Measurements from ENCODE around the gene VEPH1.

Gene VEPH1

DNA sequence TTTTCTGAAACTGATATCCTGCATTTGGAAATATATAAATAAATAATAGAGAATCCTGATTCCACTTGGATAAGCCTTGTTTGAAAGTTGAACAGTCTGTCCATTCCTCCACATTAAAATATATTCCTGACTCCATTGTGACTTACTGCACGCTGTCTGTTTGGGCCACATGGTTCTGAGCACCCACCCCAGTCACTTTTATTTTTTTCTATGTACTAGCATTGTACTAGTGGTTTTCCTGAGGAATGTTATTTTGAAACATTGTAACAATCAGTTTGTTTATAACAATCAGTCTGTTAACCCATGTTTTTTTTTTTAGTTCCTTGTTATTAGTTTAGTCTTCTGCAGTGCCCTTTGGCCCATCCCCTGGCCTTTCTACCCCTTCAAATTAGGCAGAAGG, 255.8 kb downstream of the VEPH1 start:
- DNase-seq, result no peak

GRCh38 chr3:157242836-157243235, 260.4 kb downstream of the VEPH1 start:
- no peak for DNase-seq

DNA sequence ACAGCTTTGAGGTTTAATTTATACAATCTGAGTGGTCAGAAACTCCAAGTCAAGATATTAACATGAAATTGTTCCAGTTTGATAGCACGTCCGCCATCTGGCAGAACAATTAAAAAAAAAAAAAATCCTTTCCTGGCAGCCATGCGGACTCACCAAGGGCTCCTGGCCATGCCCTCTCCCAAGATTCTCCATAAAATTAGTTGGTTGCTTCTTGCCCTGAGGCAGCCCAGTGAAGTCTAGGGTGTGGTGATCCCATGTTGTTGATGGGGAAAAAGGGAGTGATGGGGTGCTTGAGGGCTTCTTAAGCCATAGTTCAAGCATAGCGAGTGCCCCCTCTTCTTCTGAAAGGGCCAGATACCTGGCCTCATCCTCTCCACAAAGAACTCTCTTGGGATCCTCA, 261.6 kb downstream of the VEPH1 start:
- DNase-seq, result no peak

- no peak for DNase-seq
These were observed 262.8 kb downstream of the VEPH1 start for GRCh38 chr3:157240408-157240807.

- peak; percentile 73 to 74 for DNase-seq
These were observed 264.0 kb downstream of the VEPH1 start for GRCh38 chr3:157239082-157239704.

DNA sequence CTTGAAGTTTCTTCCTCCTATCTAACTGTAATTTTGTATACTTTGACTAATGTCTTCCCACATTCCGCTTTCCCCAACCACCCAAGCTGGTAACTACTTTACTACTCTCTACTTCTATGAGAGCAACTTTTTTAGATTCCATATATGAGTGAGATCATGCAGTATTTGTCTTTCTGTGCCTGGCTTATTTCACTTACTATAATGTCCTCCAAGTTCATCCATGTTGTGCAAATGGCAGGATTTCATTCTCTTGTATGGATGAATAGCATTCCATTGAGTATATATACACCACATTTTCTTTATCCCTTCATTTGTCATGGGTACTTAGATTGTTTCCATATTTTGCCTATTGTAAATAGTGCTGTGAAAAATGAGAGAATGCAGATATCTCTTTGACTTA, 264.8 kb downstream of the VEPH1 start:
- no peak for DNase-seq

DNA sequence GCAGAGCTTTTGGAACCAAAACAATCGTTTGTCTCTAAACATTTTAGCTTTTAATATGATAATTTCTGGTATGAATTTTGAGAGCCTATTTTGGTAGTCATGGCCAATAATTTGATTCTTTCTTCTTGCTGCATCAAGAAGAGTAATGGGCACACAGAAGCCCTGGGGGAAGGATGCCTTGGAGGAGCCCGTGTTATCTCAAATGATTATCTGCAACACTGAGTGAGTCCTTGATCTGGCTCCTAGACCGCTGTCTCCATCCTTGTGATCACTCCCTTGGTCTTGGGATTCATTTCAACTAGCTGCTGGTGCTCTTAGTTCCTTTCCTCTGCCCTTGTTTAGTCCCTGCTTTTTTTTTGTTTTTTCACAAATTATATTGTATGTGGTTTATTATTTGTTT, 265.3 kb downstream of the VEPH1 start:
- DNase-seq, result no peak

- no peak for DNase-seq
These were observed 267.9 kb downstream of the VEPH1 start for GRCh38 chr3:157235291-157235690.

- no peak for DNase-seq
These were observed 269.3 kb downstream of the VEPH1 start for GRCh38 chr3:157233923-157234322.

- DNase-seq, result no peak
These were observed 271.1 kb downstream of the VEPH1 start for GRCh38 chr3:157232141-157232540.

DNA sequence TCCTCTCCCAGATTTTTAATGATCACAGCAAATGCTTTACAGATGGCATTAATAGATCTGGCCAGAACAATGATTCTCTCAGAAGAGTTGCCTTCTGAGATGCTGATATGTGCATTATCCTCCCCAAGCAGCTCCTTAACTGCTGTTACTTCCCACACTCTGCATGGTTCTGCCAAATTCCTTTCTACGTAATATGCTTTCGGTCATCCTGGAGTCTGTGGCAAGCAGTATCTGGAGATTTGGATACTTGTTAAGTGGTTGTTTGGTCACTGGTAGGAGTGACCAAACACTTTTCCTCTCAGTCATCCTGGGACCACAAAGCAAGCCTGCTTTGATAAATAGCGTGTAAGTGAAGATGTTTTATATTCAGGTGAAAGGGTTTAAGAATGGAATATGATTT, 272.1 kb downstream of the VEPH1 start:
- DNase-seq, result no peak

GRCh38 chr3:157226173-157226847, 276.9 kb downstream of the VEPH1 start:
- DNase-seq, result no peak

- no peak for DNase-seq
These were observed 278.2 kb downstream of the VEPH1 start for GRCh38 chr3:157225001-157225400.

DNA sequence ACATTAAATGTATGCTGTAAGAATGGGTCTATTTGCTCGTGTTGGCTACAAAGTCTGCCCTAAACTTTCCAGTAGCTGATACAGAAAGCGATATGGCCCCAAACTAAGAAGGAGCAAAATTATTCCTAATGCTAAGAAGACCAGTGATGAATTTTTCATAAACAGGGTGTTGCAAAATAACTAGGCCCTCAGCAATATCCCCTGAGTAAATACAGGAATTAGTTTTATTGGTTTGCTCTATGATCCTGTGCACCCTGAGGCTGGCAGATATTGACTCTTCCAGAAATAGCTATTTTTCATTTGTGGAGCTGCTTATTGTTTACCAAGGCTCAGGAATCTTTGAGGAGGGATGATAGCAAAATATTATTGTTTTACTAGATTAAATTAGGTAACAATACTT, 282.3 kb downstream of the VEPH1 start:
- DNase-seq, result no peak

DNA sequence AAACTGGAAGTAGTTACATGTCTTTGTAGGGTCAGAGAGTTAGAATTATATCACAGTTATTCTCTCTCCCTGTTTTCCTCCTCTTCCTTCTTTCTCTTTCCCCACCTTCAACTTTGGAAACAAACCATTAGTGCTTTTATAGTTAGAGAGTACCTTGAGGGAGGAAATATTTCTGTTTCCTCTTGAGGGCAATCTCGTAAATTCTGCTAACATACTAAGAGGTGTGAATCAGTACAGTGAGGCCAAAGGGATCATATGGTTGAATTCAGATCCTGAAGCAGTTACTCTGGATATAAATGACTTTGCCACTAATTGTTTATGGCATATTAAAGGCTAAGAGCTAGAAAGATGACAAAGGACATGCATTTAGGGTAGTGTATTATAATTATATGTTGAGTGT, 283.0 kb downstream of the VEPH1 start:
- no peak for DNase-seq

- no peak for DNase-seq
These were observed 284.0 kb downstream of the VEPH1 start for GRCh38 chr3:157219215-157219614.
